Glomerular visceral epithelial cell (primary cell): ENCODE results near the gene ACTG1.
A peak's percentile ranks its signal among the peaks of the same experiment; 100 is the strongest.

Experiments used
- DNase-seq: peaks from one replicate; pipeline ENCODE4 v3.0.0-alpha.2; 2016; ENCODE audit errors: extremely low spot score

The ACTG1 gene

GRCh38 chr17:81494626-81495377 is 17.8 kb downstream of the ACTG1 start:
- DNase-seq, result no peak

DNA sequence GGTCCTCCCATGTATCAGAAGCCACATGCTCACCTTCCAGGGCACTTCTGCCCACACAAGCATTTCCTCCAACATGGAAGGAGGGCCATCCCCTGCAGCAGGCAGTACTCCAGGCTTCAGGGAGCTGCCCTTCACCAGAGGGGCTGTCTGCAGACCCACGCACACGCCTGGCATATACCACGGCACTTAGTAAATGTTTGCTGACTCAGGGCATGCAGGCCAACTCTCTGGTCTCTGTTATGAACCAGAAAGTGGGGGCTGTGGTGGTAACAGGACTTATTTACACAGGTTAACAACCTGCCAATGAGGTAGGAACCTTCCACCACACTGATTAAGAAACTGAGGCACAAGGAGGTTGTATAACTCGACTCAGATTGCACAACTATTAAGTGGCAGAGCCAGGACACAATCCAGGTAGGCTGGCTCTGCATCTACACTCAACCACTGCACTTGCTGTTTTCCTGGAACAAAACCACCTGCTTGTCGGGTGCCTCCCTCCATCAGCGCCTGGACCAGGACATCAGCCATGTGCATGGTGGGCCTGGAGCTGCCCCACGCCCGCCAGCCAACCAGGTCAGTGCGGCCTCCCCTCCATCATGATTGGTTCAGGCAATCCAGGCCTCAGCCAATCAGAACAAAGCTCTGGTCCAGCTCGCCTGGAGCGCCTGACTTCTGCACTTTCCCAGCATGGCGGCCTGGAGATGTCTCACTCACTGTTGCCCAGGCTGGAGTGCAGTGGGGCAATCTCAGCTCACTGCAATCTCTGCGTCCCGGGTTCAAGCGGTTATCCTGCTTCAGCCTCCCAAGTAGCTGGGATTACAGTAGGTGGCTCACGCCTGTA is 19.2 kb downstream of the ACTG1 start:
- no peak for DNase-seq

- DNase-seq, result no peak
Measured at GRCh38 chr17:81492706-81493105, 19.9 kb downstream of the ACTG1 start.

- DNase-seq, result no peak
Measured at GRCh38 chr17:81492202-81492601, 20.4 kb downstream of the ACTG1 start.

DNA sequence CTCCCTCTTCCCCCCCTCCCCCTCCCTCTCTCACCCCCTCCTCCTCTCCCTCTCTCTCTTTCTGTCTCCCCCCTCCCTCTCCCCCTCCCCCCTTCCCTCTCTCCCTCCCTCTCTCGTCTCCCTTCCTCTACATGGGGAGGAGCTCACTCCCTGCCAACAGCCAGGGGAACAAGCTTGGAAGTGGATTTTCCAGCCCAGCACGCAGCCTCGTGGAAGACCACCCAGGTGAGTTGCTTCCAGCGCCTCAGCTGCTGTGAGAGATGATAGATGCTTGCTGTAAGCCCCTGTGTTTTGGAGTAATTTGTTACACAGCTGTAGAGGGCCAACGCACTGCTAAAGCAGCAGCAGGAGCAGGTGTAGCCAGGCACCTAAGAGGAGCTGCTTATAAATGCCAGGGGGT is 20.8 kb downstream of the ACTG1 start:
- DNase-seq, result no peak

GRCh38 chr17:81491181-81491581 is 21.4 kb downstream of the ACTG1 start:
- DNase-seq, result no peak

DNA sequence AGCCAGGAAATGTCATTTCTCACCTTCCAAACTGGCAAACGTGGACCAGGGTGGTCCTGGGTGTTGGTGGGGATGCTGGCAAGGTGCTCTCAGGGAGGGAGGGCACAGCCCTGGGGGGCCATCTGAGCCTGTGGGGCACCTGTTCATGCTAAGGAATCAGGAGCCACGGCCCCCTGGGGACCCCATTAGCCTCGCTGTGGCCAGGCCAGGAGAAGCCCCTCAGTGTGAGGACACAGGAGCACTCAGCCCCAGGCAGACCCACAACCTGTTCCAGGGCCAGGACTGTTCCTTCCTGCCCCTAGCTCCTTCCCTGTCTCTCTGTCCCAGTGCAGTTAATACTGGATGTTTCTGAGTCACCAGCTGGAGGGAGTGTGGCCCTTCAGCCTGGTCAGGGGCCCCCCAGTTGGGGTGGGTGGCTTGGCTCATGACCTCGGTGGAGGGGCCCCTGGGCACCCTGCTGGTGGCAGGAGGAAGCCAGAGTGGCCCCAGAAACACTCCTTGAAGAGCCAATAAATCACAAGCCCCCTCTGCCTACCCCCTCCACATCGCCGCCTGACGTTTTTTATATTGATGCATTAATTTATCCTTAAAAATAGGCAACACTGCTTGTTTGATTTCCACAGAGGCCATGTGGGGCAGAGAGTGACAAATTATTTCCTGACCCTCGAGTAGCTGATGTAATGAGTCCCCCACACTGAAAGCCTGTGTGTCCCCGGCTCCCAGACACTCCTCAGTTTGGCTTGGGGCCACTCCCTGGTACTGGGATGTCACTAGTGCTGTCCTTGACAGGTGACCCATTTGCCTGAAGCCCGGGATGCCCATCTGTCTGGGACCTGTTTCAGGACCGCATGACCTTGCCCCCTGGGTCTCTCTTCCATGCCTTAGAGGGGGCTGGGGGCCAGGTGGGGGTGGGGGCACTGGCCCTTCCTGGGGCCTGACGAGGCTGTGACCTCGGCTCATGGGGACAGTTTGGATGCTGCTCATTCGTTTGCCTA is 22.3 kb downstream of the ACTG1 start:
- DNase-seq, result no peak

- no peak for DNase-seq
Measured at GRCh38 chr17:81489012-81489997, 23.3 kb downstream of the ACTG1 start.

DNA sequence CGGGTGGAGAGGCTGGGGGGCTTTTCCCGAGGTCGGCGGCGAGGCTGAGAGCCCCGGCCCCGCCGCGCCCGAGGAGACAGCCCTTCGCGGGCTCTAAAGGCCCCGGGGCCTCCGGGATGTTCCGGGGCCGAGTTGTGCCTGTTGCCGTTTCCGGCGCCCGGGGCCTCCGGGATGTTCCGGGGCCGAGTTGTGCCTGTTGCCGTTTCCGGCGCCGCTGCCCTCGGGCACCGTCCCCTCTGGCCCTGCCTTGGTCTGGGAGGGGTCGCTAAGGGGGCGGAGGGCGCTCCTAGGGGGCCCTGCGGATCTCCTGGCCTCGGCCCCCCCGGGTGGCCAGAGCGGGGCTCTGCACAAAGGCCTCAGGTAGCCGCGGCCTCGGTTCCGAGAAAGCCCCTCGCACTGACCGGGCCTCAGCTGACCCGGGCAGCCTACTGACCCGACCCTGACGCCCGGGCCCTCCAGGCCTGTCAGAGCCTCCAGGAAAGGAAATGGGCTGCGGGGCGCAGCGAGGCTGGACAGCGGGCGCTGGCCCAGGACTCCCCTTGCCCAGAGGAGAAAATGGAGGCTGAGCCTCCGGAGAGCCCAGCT is 24.2 kb downstream of the ACTG1 start:
- DNase-seq, result no peak

DNA sequence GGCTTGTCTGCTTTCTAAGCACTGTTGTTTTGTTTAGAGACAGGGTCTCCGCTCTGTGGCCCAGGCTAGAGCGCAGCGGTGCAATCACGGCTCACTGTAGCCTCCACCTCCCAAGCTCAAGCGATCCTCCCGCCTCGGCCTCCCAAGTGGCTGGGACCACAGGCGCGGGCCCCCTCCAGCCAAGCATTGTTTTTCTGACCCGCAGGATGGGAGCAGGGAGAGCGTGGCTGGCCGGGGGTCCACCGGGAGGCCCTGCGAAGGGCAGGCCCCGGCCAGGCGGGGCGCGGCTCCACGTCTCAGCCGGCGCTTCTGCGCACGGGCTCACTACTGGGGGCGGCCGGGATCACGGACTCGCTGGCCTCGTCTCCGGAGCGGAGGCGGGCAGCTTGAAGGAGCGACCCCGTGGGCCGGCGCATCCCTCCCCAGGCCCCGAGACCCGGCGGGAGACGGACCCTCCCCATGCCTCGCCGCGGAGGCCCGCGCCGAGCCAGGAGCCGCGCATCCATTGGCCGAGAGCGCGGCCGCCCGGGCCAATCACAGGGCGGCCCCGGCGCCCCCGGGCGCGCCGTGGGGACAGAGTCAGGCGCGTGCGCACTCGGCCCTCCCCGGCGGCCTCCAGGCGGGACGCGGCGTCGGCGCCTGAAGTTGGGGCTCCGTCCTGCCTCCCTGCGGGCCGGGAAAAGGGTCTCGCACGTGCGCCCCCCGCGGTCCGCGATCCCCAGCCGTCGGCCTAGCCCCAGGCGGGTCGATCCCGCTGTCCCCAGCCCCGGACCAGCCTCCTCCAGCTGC is 24.9 kb downstream of the ACTG1 start:
- peak; percentile 72 for DNase-seq

DNA sequence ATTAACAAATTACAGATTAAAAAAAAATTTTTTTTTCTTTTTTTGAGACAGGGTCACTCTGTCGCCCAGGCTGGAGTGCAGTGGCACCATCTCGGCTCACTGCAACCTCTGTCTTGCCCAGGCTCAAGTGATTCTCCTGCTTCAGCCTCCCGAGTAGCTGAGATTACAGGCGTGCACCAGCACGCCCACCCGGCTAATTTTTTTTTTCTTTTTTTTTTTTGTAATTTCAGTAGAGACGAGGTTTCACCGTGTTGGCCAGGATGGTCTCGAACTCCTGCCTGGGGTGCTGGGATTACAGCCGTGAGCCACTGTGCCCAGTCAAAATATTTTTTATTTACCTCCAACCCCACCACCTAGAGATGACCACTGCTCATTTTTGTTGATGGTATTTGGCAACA is 25.5 kb downstream of the ACTG1 start:
- no peak for DNase-seq

GRCh38 chr17:81486199-81486810 is 26.3 kb downstream of the ACTG1 start:
- no peak for DNase-seq

DNA sequence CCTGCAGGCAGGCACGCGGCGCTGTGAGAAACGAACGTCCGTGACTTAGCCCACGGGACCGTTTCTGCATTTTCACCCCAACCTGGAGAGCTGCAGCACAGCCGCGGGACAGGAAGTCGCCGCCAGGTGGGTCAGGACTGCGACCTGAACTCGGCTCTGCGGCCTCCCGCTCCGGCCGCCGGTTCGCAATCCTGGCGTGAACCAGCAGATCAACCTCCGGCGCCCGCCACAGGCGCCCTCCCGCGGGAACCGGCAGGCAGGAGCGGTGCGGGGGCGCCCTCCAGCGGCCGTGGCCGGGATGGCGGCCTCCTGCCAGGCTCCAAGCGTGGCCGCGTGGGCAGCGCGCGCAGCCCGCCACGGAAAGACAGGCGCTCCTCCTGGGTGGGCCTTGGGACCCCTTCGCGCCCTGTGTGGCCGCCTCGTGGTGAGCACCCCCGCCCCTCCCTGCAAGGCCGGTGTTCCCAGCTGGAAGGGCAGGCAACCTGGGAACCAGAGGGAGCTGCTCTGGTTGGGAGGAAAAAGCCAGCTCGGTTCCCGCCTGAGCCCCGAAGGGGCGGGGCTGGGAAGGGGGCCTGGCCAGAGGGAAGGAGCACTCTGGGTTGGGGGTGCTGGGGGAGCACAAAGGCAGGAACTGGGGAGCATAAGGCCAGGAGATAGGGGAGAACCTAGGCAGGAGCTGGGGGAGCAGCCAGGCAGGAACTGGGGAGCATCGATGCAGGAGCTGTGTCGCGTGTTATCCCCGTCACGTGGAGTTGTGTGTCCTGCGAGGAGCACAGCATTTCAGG is 28.2 kb downstream of the ACTG1 start:
- peak; percentile 83 for DNase-seq

- DNase-seq, result no peak
Measured at GRCh38 chr17:81483862-81484194, 28.8 kb downstream of the ACTG1 start.

DNA sequence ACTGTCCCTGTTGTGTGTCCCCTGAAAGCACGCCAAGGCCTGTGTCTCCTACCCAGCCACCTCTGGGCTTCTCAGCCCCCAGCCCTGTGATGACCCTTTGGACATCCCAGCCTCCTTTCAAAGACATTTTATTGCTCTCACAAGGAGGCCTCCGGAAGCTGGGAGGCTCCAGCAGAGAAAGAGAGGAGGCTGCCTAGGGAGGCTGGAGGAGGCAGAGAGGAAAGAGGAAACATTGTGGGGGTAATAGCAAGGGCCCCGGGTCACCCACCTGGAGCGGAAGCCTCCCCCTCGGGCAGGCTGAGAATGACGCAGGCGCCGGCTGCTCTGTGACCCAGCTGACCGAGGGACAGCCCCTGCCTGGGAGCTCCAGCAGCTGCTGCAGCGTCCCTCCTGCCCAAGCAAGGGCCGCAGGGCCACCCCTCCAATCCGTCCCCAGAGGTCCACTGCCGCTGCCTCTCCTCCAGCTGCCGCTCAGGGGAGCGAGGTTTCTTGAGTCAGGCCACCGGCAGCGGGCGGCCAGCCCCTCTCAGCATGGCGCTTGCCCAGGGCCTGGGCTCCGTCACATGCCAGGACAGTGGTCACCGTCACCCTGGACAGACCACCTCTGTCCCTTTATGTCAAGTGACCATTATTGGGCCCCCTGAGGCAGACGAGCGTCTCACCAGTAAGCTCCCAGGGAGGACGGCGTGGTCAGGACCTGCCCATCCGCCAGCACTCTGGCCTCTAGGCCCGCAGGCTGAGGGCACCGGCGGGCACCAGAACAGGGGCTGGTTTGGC is 29.3 kb downstream of the ACTG1 start:
- DNase-seq, result no peak

- DNase-seq, result no peak
Measured at GRCh38 chr17:81482673-81483072, 29.9 kb downstream of the ACTG1 start.

DNA sequence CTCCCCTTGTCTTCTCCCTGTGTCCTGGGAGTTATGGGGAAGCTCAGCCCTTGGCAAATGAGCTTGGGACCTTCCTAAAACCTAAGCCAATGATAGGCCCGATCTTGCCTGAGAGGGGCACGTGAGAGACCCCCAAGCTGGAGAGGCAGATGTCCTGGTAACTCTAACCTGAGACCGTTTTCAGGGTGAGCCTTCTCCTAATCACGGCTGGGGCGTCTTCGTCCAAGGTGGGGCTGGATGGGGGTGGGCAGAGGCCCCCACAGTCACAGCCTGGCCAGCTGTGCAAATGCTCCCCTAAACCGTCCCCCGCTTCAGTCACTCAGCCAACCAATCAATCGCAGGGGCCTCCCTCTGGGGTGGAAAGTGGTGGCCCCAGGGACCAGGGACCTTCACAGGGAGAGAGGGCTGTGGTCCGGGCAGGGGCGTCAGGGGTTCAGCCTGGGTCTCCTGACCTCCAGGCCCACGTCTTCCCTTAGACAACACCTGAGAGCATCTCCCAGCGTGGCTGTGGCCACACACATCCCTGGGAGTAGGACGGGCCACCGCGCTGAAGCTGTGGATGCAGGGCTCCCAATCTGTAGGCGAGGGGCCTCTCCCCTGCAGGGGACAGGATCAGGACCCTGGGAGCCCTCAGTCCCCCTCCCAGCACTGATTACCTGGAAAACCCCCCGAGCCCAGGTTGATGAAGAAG is 30.6 kb downstream of the ACTG1 start:
- no peak for DNase-seq
